K562 (cell line): Measurements from ENCODE around the gene KRT76. TPM values are rescaled to one million over a fixed set of nuclear protein-coding genes. Genes with fewer than 3 reads are reported as not detected.

ENCODE experiments used
- ATAC-seq: fragments of 200-7000 bp; cut with Tn5 transposase; 3 replicates; pipeline ENCODE4 v1.9.1; 2020; ENCODE audit warnings: moderate library complexity
- BruUV-seq: library from RNA; stranded (reverse); fragments of 400-500 nt; replicated peaks from 2 replicates; lab custom pipeline; 2021; lab: Mats Ljungman, UMichigan
- CTCF ChIA-PET: fragments of 300-600 bp; formaldehyde crosslinking; extraction: SDS; loops from one replicate; lab custom pipeline; 2021; ENCODE audit warnings: low intra/inter-chr PET ratio; lab: Yijun Ruan, JAX
- POLR2A ChIA-PET: fragments of 300-600, 350-650 bp; sonication (Branson Sonifier 250); formaldehyde crosslinking; extraction: SDS; loops from one replicate; lab custom pipeline; 2021; ENCODE audit warnings: antibody characterized with exemption, inconsistent platforms; lab: Yijun Ruan, JAX
- DNase-seq, 4 experiments: peaks; one replicate each; pipeline versions ENCODE4 v3.0.0 to v3.0.0-alpha.2; 2011 to 2018; ENCODE audit warnings: low spot score in 3 of 4, mixed read lengths in 3 of 4; ENCODE audit errors: extremely low read depth in 1 of 4
- FAIRE-seq: peaks from 2 replicates; lab custom pipeline; 2011; peaks lifted over from hg19 to GRCh38; lab: Jason Lieb, UNC
- H2AFZ ChIP-seq: 2 replicates; pipeline ENCODE4 v1.6.0; 2011; ENCODE audit warnings: low read depth, low read length, control low read depth, inconsistent platforms
- H3K27ac ChIP-seq: fragments of 200-600 bp; 3 replicates; pipeline ENCODE4 v1.8.0; 2011; ENCODE audit warnings: low read depth, mild to moderate bottlenecking, control low read depth, inconsistent platforms, low read length, moderate library complexity, mixed read lengths; ENCODE audit errors: extremely low read depth
- H3K27me3 ChIP-seq, 2 experiments: fragments of 300-600 bp in 1 of 2; 2 replicates in 1 of 2; 3 replicates in 1 of 2; pipeline versions ENCODE4 v1.6.0 to v1.8.0; 2011; ENCODE audit warnings: inconsistent platforms in 2 of 2, low read length in 2 of 2, mild to moderate bottlenecking in 1 of 2, mixed read lengths in 1 of 2, moderate library complexity in 1 of 2; ENCODE audit not compliant: control insufficient read depth in 2 of 2, insufficient read depth in 2 of 2
- H3K36me3 ChIP-seq: fragments of 300-600 bp; 3 replicates; pipeline ENCODE4 v1.8.0; 2011; ENCODE audit warnings: mild to moderate bottlenecking, low read length, inconsistent platforms; ENCODE audit not compliant: control insufficient read depth, insufficient read depth
- H3K4me1 ChIP-seq, 2 experiments: fragments of 200-600 bp in 1 of 2; replicated peaks in 1 of 2; 2 replicates in 1 of 2; 3 replicates in 1 of 2; pipeline versions ENCODE4 v1.5.1 to v1.8.0; 2011; ENCODE audit warnings: inconsistent platforms in 2 of 2, low read length in 2 of 2, mild to moderate bottlenecking in 1 of 2, mixed read lengths in 1 of 2, moderate library complexity in 1 of 2; ENCODE audit not compliant: control insufficient read depth in 2 of 2, insufficient read depth in 2 of 2
- H3K4me2 ChIP-seq: 2 replicates; pipeline ENCODE4 v1.6.1; 2011; ENCODE audit warnings: low read length, control low read depth, inconsistent platforms, mixed read lengths; ENCODE audit not compliant: insufficient read depth
- H3K4me3 ChIP-seq: fragments of 200-600 bp; sonication (generic), shearing (Covaris generic); 2 replicates; pipeline ENCODE4 v1.5.1; 2016; ENCODE audit warnings: control low read depth, inconsistent platforms
- H3K79me2 ChIP-seq: fragments of 200-600 bp; 3 replicates; pipeline ENCODE4 v1.8.0; 2011; ENCODE audit warnings: low read length, inconsistent platforms; ENCODE audit not compliant: control insufficient read depth, insufficient read depth
- H3K9ac ChIP-seq, 2 experiments: 2 replicates each; pipeline versions ENCODE4 v1.6.0 to v1.6.1; 2011; ENCODE audit warnings: low read depth in 2 of 2, low read length in 2 of 2, control low read depth in 1 of 2, inconsistent platforms in 1 of 2, mild to moderate bottlenecking in 1 of 2, mixed read lengths in 1 of 2; ENCODE audit not compliant: insufficient read depth in 1 of 2
- H3K9me1 ChIP-seq: one replicate; pipeline ENCODE4 v1.6.0; 2011; ENCODE audit warnings: inconsistent platforms, mild to moderate bottlenecking, low read length, moderate library complexity; ENCODE audit not compliant: control insufficient read depth, insufficient read depth
- H3K9me3 ChIP-seq: replicated peaks from 2 replicates; pipeline ENCODE4 v1.5.1; 2011; ENCODE audit warnings: low read depth, low read length, inconsistent platforms; ENCODE audit not compliant: control insufficient read depth, insufficient read depth
- H4K20me1 ChIP-seq: replicated peaks from 2 replicates; pipeline ENCODE4 v1.6.1; 2011; ENCODE audit warnings: low read length, inconsistent platforms, mixed read lengths; ENCODE audit not compliant: control insufficient read depth, insufficient read depth
- CBFA2T2 ChIP-seq: fragments of 450-650 bp; conservative IDR thresholded peaks from 2 replicates; pipeline ENCODE4 v1.6.1; 2017; ENCODE audit warnings: mild to moderate bottlenecking
- DEAF1 ChIP-seq: fragments of 450-650 bp; formaldehyde crosslinking; IDR thresholded peaks from 2 replicates; pipeline ENCODE4 v1.4.0; 2020; ENCODE audit warnings: mild to moderate bottlenecking, moderate library complexity
- DLX4 ChIP-seq: fragments of 250-450 bp; sonication (Bioruptor Pico); IDR thresholded peaks from 2 replicates; pipeline ENCODE4 v1.6.1; 2021; ENCODE audit warnings: mild to moderate bottlenecking
- NEUROD1 ChIP-seq: fragments of 150-350 bp; IDR thresholded peaks from 2 replicates; pipeline ENCODE4 v1.6.1; 2014; ENCODE audit warnings: borderline replicate concordance, low read length, low read depth; ENCODE audit not compliant: partially characterized antibody
- RUNX1 ChIP-seq: sonication (generic); IDR thresholded peaks from 2 replicates; pipeline ENCODE4 v1.6.1; 2016; ENCODE audit warnings: antibody characterized with exemption, low read depth
- ZEB2 ChIP-seq: fragments of 450-650 bp; IDR thresholded peaks from 2 replicates; pipeline ENCODE4 v1.6.1; 2016
- WGBS: fragments of 100-300 bp; shearing (Covaris generic); methylation state at CpG from one replicate; pipeline ENCODE4 v1.1.6; 2016; ENCODE audit warnings: low coverage, mixed read lengths; ENCODE audit not compliant: insufficient coverage; ENCODE audit errors: missing lambda C conversion rate; 5-methylcytosine and 5-hydroxymethylcytosine counted together
- in situ Hi-C: fragments of 300-500 bp; cut with MboI; formaldehyde crosslinking; loops from 4 replicates; pipeline ENCODE4 v1.15.0; 2018; ENCODE audit warnings: inconsistent platforms, mixed read lengths
- intact Hi-C: fragments of 100-400 bp; cut with micrococcal nuclease; formaldehyde crosslinking; loops from 2 replicates; pipeline ENCODE4 v1.14.2; 2022
- polyA plus RNA-seq, 8 experiments: library from polyadenylated mRNA; depleted of rRNA in 4 of 8; stranded (reverse) in 5 of 8; unstranded in 3 of 8; fragments of >200 nt; fragmentation: Nextera tagmentation in 2 of 8; fragmentation: Illumina TruSeq in 1 of 8; extraction: Ambion mirVana in 2 of 8; extraction: Trizol in 1 of 8; gene quantifications; 2 replicates each; pipeline versions ENCODE4 v1.2.1 to v1.2.3, GENCODE V29; 2011 to 2014; ENCODE audit warnings: inconsistent platforms in 1 of 8, missing spikeins in 1 of 8
- total RNA-seq, 7 experiments: library from RNA; depleted of rRNA in 6 of 7; stranded (reverse); fragments of >200 nt in 6 of 7; fragmentation: Illumina TruSeq in 2 of 7; extraction: Trizol in 2 of 7; gene quantifications; 2 replicates each; pipeline versions ENCODE4 v1.2.1 to v1.2.3, GENCODE V29; 2011 to 2021; ENCODE audit warnings: low replicate concordance in 1 of 7

Gene KRT76
- total and polyA plus RNA-seq, 9 of the 15 experiments (the other 6 are each of a cell fraction or from before 2014, with no cell fraction given): not detected

DNA sequence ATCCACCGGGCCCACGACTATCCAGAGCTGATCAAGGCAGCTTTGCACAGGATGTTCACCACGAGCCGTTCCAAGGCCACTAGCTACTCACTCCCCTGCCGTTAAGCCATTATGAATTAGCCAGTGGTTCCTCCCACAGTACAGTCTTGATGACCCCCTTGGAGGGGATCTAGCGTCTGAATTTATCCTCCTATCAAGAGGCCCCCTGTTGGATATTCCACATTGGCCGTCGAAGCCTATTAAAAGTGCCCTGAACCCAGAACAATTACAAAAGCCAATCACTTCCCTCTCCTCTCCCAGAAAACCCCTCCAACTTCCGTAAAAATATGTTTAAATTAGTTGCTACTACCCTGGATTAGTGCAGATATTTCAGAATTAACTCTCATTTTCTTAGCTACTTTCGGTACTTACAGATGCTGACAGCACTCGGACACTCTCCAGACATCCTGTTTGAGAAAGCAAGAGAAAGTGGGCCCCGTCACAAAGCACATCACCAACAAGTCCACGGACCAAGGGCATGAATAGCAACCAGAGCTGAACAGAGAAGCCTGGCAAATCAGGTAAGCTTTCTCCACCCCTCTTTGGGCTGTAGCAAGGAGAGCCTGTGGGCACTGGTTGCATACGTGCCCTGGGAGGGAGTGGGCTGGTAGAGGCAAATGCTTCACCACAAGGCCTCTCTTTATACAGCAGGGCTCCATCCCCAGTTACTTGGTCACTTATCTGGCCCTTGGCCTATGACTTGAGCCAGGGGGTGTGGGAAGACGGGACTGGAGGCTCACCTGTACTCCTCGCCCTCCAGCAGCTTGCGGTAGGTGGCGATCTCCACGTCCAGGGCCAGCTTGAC is 13.5 kb upstream of the KRT76 start (continued):
- TF ChIP-seq DEAF1 (no peak), DLX4 (CRISPR knock-in tag) (no peak), ZEB2 (0 out of 2 replicates have a peak, but pooled peaks have one; percentile 5), RUNX1 (0 out of 2 replicates have a peak, but pooled peaks have one; percentile 1), NEUROD1 (no peak)

DNA sequence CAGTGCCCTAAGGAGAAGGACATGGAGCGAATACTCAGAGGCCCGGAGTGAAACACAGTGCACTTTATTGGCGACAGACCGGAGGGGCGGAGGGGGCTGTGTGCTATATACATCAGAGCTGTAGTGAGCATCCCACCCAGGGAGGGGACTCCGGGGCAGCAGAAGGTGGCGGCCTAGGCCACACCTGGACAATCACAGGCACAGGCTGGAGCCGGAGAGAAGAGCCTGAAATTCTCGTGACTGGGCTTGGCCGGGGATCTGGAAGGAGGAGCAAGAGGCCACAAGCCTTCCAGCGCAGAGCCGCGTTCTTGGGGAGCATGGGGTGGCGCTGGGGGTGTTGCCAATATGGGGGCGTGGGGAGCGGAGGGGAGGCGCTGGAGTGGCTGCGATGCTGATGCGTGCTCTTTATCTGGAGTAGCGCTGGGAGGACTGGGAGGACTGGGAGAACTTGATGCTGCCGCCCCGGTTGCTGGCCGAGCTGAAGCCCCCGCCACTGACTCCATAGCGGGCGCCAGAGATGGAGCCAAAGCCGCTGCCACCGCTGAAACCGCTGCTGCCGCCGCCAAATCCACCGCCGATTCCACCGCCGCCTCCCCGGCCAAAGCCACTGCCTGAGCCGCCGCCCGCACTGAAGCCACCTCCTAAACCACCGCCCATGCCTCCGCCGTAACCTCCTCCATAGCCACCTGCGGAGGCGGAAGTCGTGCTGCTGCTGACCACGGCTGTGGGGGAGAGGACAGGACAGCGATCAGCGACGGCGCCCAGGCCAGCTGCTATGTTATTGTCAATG is 12.7 kb upstream of the KRT76 start:
- no peaks in the 10 kb centered on the region for H3K79me2 ChIP-seq
- in situ Hi-C loops (no loop called here), intact Hi-C loops (no loop called here)
- CTCF ChIA-PET: no interaction called here
- peak overlapping the region; percentile 37 to 85; a peak in 3 of 4 replicates for H3K9ac ChIP-seq
- DNase-seq: peak; percentile 83 to 91 (median 87)
- H3K27ac ChIP-seq: no peak overlapping the region; the same call in 2 of the 3 replicates
- H3K4me1 ChIP-seq: peaks cover 15 to 21% of the 10 kb centered on the region in 2 experiments; a peak in 4 of 5 replicates
- peak overlapping the region; percentile 74 for H3K4me2 ChIP-seq
- WGBS: 22% methylated on average over 33 of the region's 50 CpGs
- peak; percentile 97 for ATAC-seq
- no peaks in the 10 kb centered on the region for H4K20me1 ChIP-seq
- H3K4me3 ChIP-seq: peak overlapping the region; percentile 22; the same call in 1 of the 2 replicates
- H2AFZ ChIP-seq: peak overlapping the region; percentile 98
- H3K36me3 ChIP-seq: no peaks in the 10 kb centered on the region
- BruUV-seq: no TSS peak
- H3K9me1 ChIP-seq: no peaks in the 10 kb centered on the region
- H3K9me3 ChIP-seq: no peaks in the 10 kb centered on the region
- H3K27me3 ChIP-seq: peaks cover 5 to 13% of the 10 kb centered on the region in 2 experiments; a peak in 2 of 5 replicates
- FAIRE-seq: peak; percentile 68
- POLR2A ChIA-PET: interaction anchor here (1.0 kb wide), 1 partner anchor 18 kb away, joined by 4 read pairs; no protein-coding TSS in a partner anchor
- peak; percentile 47; the same call in 1 of the 2 replicates for TF ChIP-seq CBFA2T2
